Neural progenitor cell (in vitro differentiated cells): Measurements from ENCODE around the gene SAMMSON. TPM values are rescaled to one million over a fixed set of nuclear protein-coding genes. Genes with fewer than 3 reads are reported as not detected.

ENCODE experiments used
- DNase-seq: peaks from one replicate; pipeline ENCODE4 v3.0.0-alpha.2; 2016; ENCODE audit warnings: low spot score
- H2AFZ ChIP-seq: fragments of 200-600 bp; sonication (generic); replicated peaks from 2 replicates; pipeline ENCODE4 v1.6.1; 2016; ENCODE audit warnings: antibody characterized with exemption
- H3F3A ChIP-seq: fragments of 200-600 bp; sonication (generic); 2 replicates; pipeline ENCODE4 v1.6.1; 2016; ENCODE audit warnings: antibody characterized with exemption, low read depth
- H3K27ac ChIP-seq: fragments of 200-600 bp; sonication (generic); 2 replicates; pipeline ENCODE4 v1.5.1; 2016; ENCODE audit warnings: mild to moderate bottlenecking
- H3K27me3 ChIP-seq: fragments of 200-600 bp; sonication (generic); 2 replicates; pipeline ENCODE4 v1.6.1; 2016; ENCODE audit warnings: mild to moderate bottlenecking, moderate library complexity
- H3K36me3 ChIP-seq: fragments of 200-600 bp; sonication (generic); 2 replicates; pipeline ENCODE4 v1.5.1; 2016
- H3K4me1 ChIP-seq: fragments of 200-600 bp; sonication (generic); 2 replicates; pipeline ENCODE4 v1.6.1; 2016; ENCODE audit warnings: mixed run types
- H3K4me2 ChIP-seq: fragments of 200-600 bp; sonication (generic); 2 replicates; pipeline ENCODE4 v1.6.1; 2016
- H3K4me3 ChIP-seq: fragments of 200-600 bp; sonication (generic); 2 replicates; pipeline ENCODE4 v1.5.1; 2016
- H3K79me2 ChIP-seq: fragments of 200-600 bp; sonication (generic); 2 replicates; pipeline ENCODE4 v1.6.1; 2016; ENCODE audit warnings: low read depth
- H3K9ac ChIP-seq: fragments of 200-600 bp; sonication (generic); 2 replicates; pipeline ENCODE4 v1.6.1; 2016
- H3K9me3 ChIP-seq: fragments of 200-600 bp; sonication (generic); 2 replicates; pipeline ENCODE4 v1.5.1; 2016; ENCODE audit warnings: low read depth
- H4K20me1 ChIP-seq: fragments of 200-600 bp; sonication (generic); 2 replicates; pipeline ENCODE4 v1.6.1; 2016; ENCODE audit warnings: low read depth
- H3K27ac Mint-ChIP-seq: 3 replicates; pipeline ENCODE4 v1.8.0; 2021; ENCODE audit warnings: mixed read lengths
- H3K27me3 Mint-ChIP-seq: 2 replicates; pipeline ENCODE4 v1.8.0; 2022; ENCODE audit warnings: low read depth, mild to moderate bottlenecking, inconsistent platforms, moderate library complexity, mixed read lengths; ENCODE audit not compliant: insufficient read depth
- H3K36me3 Mint-ChIP-seq: 3 replicates; pipeline ENCODE4 v1.8.0; 2021; ENCODE audit warnings: mixed read lengths
- H3K4me1 Mint-ChIP-seq: 3 replicates; pipeline ENCODE4 v1.8.0; 2021; ENCODE audit warnings: mixed read lengths
- H3K4me3 Mint-ChIP-seq: 3 replicates; pipeline ENCODE4 v1.8.0; 2021; ENCODE audit warnings: mild to moderate bottlenecking, moderate library complexity, mixed read lengths
- H3K9me3 Mint-ChIP-seq: 3 replicates; pipeline ENCODE4 v1.8.0; 2020; ENCODE audit warnings: mixed read lengths
- CTCF ChIP-seq: fragments of 200-600 bp; sonication (generic); IDR thresholded peaks from 2 replicates; pipeline ENCODE4 v1.5.1; 2017; ENCODE audit warnings: antibody characterized with exemption, mild to moderate bottlenecking
- EZH2 ChIP-seq: fragments of 200-600 bp; sonication (generic); IDR thresholded peaks from 2 replicates; pipeline ENCODE4 v1.6.1; 2017; ENCODE audit warnings: antibody characterized with exemption, mild to moderate bottlenecking, moderate library complexity
- EZH2phosphoT487 ChIP-seq: fragments of 200-600 bp; sonication (generic); IDR thresholded peaks from 2 replicates; pipeline ENCODE4 v1.6.1; 2017; ENCODE audit warnings: antibody characterized with exemption
- total RNA-seq: library from RNA; depleted of rRNA; stranded (reverse); fragments of >200 nt; gene quantifications from 2 replicates; pipeline ENCODE4 v1.2.3, GENCODE V29; 2015; ENCODE audit warnings: low replicate concordance

Gene SAMMSON
- total RNA-seq, 1 donor from 2014 or later = not detected

GRCh38 chr3:69983546-69984265 lies 15.8 kb upstream of the SAMMSON start:
- no peak for DNase-seq
- Histone ChIP-seq H3F3A (no peaks in the 10 kb centered on the region), H3K4me3 (no peak overlapping the region), H3K9me3 (no peaks in the 10 kb centered on the region), H3K27me3 (no peaks in the 10 kb centered on the region), H3K9ac (no peak overlapping the region), H3K4me1 (peaks cover 3% of the 10 kb centered on the region), H3K36me3 (no peaks in the 10 kb centered on the region), H3K4me2 (no peak overlapping the region), H4K20me1 (no peaks in the 10 kb centered on the region), H2AFZ (peak overlapping the region; percentile 34), H3K27ac (no peak overlapping the region), H3K79me2 (no peaks in the 10 kb centered on the region)
- H3K27ac Mint-ChIP-seq = no peak overlapping the region
- no peak for TF ChIP-seq EZH2phosphoT487
- no peak for TF ChIP-seq CTCF
- TF ChIP-seq EZH2 = no peak
- no peak overlapping the region for H3K4me3 Mint-ChIP-seq
- peaks cover 10% of the 10 kb centered on the region for H3K9me3 Mint-ChIP-seq
- H3K27me3 Mint-ChIP-seq = peaks cover 2% of the 10 kb centered on the region
- no peaks in the 10 kb centered on the region for H3K36me3 Mint-ChIP-seq
- H3K4me1 Mint-ChIP-seq = no peaks in the 10 kb centered on the region

GRCh38 chr3:69985266-69985665 lies 14.3 kb upstream of the SAMMSON start:
- H3K4me1 Mint-ChIP-seq = no peaks in the 10 kb centered on the region
- Histone ChIP-seq H3K4me2 (no peak overlapping the region), H3K4me1 (peaks cover 3% of the 10 kb centered on the region), H3K27me3 (no peaks in the 10 kb centered on the region), H2AFZ (no peak overlapping the region), H3K4me3 (no peak overlapping the region), H3F3A (no peaks in the 10 kb centered on the region), H3K9me3 (no peaks in the 10 kb centered on the region), H3K9ac (no peak overlapping the region), H3K27ac (no peak overlapping the region), H3K79me2 (no peaks in the 10 kb centered on the region), H3K36me3 (no peaks in the 10 kb centered on the region), H4K20me1 (no peaks in the 10 kb centered on the region)
- H3K36me3 Mint-ChIP-seq = no peaks in the 10 kb centered on the region
- TF ChIP-seq EZH2 (no peak), CTCF (no peak), EZH2phosphoT487 (no peak)
- no peaks in the 10 kb centered on the region for H3K27me3 Mint-ChIP-seq
- no peak overlapping the region for H3K27ac Mint-ChIP-seq
- no peak overlapping the region for H3K4me3 Mint-ChIP-seq
- no peak for DNase-seq
- no peaks in the 10 kb centered on the region for H3K9me3 Mint-ChIP-seq

GRCh38 chr3:69986419-69986818 lies 13.1 kb upstream of the SAMMSON start:
- Mint-ChIP-seq H3K4me1 (no peaks in the 10 kb centered on the region), H3K4me3 (no peak overlapping the region), H3K36me3 (no peaks in the 10 kb centered on the region), H3K27ac (no peak overlapping the region), H3K27me3 (no peaks in the 10 kb centered on the region), H3K9me3 (no peaks in the 10 kb centered on the region)
- Histone ChIP-seq H3K9ac (no peak overlapping the region), H3K27ac (no peak overlapping the region), H3K4me2 (no peak overlapping the region), H3F3A (no peaks in the 10 kb centered on the region), H3K9me3 (no peaks in the 10 kb centered on the region), H3K4me3 (no peak overlapping the region), H3K36me3 (no peaks in the 10 kb centered on the region), H3K4me1 (peaks cover 3% of the 10 kb centered on the region), H4K20me1 (no peaks in the 10 kb centered on the region), H3K27me3 (no peaks in the 10 kb centered on the region), H3K79me2 (no peaks in the 10 kb centered on the region), H2AFZ (no peak overlapping the region)
- no peak for DNase-seq
- TF ChIP-seq CTCF (no peak), EZH2phosphoT487 (no peak), EZH2 (no peak)
